Embryonic facial prominence (tissue), 1 donor: ENCODE measurements around the gene FREY1.

Source experiments
- DNase-seq: peaks from one replicate; pipeline ENCODE4 v3.0.0-alpha.2; 2016; ENCODE audit errors: extremely low spot score

FREY1 gene

DNA sequence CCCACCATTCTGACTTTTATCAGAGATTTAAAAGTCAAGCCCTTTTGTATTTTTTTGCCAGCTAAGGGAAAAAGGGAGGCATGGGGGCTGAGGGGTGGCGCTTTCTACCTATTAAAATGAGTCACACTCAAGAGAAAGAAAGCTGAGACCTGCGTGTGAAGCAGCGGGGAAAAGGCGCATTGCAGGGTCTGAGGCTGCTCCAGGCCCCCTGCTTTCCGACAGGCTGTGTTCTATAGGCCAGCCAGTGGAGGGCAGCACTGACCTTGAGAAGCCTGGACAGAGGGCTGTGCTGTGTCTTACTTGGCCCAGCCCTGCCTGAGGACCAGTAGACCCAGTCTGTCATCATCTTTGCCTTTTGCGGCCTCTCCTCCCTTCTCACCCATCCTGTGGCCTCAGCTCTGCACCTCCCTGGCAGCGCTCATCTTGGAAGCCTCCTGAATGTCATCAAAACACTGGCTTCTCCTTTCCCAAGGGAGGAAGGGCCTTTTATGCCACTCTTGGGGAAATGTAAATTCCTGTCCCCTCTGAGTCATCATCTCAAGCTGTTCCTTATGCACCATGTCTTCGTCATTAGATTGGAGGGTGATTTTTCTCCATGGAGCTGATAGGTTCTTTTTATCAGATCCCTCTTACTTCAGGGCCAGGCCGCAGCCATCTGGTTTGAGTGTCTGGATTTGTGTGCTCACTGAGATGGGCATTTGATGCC lies 34.3 kb downstream of the FREY1 start:
- DNase-seq: no peak

DNA sequence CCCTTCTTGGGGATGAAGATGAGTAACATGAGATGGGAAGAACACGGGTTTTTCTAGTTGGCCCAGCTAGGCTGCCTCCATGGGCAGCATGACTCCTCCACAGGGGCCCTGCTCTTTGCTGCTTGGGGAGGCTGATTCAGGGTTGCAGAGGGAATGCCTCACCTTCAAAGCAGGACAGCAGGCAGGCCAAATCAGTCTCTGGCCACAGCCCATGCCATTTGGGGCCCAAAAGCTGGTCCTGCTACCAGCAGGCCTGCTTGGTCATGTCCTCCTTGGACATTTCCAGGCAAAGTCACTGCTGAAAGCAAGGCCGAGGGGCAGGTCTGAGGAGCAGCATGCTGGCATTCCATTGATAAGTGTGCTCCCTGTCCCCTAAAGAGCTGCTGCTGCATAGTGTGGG lies 35.4 kb downstream of the FREY1 start:
- DNase-seq: no peak

DNA sequence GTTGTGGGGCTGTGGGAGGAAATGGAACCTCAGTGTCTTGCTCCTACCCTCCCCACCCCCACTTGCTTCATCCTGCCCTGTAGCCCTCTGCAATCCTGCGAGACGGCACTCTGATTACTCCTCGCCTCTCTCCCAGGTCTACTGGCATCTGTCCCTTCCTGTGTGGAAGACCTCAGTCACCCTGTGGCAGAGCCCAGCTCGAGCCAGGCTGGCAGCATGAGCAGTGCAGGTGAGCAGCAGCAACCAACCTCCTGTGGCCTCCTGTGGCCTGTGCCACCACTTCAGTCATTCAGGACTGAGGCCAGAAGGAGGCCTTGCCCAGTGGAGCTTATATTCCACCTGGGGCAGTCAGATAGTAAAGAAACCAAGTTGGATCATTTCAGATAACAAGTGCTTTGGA lies 36.4 kb downstream of the FREY1 start:
- DNase-seq: no peak

DNA sequence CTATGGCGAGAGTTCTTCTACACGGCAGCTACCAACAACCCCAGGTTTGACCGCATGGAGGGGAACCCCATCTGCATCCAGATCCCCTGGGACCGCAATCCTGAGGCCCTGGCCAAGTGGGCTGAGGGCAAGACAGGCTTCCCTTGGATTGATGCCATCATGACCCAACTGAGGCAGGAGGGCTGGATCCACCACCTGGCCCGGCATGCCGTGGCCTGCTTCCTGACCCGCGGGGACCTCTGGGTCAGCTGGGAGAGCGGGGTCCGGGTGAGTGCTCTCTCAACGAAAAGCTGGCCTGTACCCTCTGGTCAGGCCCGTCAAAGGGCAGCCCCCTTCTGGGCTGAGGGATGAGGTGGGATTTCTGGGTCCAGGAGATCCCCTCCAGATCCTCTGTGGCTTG lies 37.5 kb downstream of the FREY1 start:
- DNase-seq: no peak

DNA sequence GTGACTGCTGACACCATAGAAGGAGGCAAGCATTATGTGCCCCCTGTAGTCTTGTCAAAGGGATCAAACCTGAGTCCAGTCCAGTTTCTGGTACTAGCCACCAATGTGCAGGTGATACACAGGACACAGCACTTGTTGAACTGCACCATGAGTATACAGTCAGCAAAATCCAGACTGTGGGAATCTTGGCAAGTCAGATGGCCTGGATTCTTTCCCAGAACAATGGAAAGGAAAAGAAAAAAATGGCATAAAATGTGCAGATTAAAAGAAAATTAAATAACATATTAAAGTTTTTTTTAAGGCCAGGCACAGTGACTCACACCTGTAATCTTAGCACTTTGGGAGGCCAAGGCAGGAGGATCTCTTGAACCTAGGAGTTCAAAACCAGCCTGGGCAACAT lies 43.0 kb downstream of the FREY1 start:
- no peak for DNase-seq

DNA sequence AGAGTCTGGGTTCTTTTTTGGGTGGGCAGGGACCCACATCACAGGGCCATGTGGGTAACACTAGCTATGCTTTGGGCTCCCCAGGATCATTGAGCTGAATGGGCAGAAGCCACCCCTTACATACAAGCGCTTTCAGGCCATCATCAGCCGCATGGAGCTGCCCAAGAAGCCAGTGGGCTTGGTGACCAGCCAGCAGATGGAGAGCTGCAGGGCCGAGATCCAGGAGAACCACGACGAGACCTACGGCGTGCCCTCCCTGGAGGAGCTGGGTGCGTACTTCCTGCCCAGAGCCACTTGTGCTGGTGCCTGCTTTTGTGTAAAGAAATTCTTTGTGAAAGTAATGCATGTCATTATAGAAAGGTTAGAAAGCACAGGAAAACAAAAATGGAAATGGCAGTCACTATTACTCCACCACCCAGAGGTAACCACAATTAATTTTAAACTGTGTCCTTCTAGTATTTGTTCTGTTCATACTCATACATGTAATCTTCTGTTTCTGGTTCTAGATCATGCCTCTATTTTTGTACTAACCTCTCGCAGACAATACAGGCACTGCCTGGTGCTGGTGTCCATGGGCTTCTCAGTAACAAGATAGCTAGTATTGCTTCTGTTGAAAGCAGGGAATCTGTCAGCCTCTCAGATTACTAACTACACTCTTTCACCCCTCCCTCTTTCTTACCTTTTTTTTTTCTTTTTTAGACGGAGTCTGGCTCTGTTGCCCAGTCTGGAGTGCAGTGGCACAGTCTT lies 46.1 kb downstream of the FREY1 start:
- DNase-seq: no peak

DNA sequence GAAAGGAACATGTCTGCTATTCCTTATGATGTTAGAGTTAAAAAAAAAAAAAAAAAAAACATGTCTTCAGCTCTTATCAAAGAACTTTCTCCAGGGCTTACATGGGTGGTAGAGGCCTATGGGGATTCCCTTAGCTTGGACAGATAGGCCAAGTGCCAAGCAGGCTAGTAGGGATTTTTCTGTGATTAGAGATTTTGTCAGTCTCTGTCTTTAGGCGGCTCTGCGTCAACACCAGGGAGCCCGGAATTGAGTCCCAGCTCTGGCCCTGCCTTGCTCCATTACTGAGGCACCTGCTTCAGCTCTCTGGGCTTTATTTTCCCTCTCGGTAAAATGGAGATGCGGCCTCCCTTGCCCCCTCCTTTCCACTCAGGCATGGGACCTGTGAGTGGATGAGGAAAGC lies 46.7 kb downstream of the FREY1 start:
- no peak for DNase-seq

DNA sequence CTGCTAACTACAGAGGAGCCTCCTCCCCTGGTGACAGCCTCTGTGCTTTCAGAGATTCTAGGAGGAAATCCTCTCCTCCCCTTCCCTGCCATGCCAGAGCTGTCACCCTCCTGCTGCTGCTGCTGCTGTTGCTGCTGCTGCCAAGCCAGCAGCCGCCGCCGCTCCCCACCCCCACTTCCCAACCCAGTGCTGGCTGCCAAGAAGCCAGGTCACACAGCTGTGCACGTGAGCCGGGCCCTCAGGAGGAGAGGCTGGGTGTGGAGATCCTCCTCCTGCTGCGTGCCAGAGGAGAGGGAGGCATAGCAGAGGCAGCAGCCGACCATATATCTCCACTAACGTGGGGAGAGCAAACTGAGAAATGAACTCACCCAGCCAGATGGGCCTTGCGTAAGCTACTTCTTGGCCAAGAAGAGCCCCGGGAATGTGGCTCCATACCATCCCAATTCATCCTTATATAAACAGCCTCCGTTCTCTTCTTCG lies 47.4 kb downstream of the FREY1 start:
- DNase-seq: no peak

DNA sequence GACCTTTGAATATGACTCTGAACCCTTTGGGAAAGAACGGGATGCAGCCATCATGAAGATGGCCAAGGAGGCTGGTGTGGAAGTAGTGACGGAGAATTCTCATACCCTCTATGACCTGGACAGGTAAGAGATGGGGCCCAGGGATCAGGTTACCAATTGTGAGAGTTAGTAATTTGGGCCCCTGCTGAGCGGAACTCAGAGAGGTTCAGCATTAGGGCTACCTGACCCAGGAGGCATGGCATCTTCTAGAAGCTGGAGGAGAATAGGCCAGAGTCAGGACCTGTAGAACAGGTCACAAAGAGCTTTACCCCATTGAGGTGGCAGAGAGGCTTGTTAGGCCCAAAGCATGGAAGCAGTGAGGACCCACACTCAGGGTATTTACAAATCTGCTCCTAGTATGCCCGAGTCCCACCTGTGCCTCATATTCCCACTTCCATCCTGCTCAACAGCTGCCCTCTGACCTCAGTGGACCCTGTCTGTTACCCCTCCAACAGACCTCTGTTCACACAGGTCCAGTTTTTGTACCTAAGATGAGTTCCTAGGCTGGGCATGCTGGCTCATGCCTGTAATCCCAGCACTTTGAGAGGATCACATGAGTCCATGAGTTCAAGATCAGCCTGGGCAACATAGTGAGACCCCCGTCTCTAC lies 48.2 kb downstream of the FREY1 start:
- DNase-seq: no peak

DNA sequence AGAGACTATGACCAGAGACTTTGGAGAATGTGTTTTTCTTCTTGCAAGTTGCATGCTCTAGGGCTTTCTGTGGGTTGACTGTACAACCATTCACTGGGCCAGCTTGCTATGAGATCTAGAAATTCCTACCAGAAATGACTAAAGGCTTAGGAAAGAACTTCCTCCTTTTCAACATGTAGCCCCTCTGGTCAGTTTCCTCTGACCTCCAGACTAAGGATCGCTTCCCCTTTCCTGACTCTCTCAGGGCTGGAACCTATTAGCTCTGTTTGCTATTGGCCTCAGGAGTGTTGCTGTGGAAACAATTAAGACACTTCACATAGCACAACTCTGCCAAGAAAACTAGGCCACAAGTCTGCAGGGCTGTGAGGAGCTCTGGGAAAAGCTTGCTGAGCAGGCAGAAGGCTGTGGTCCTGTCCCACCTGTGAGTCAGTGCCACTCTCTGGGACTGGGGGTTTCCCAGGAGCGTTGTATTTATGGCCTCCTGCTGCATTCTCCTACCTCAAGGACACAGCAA lies 49.1 kb downstream of the FREY1 start:
- DNase-seq: peak; percentile 56
